Measurements from ENCODE around the gene SNRK. TPM values are rescaled to one million over a fixed set of nuclear protein-coding genes. Genes with fewer than 3 reads are reported as not detected.

SNRK gene
- total RNA-seq, 1 donor from 2014 or later: 139 TPM

DNA sequence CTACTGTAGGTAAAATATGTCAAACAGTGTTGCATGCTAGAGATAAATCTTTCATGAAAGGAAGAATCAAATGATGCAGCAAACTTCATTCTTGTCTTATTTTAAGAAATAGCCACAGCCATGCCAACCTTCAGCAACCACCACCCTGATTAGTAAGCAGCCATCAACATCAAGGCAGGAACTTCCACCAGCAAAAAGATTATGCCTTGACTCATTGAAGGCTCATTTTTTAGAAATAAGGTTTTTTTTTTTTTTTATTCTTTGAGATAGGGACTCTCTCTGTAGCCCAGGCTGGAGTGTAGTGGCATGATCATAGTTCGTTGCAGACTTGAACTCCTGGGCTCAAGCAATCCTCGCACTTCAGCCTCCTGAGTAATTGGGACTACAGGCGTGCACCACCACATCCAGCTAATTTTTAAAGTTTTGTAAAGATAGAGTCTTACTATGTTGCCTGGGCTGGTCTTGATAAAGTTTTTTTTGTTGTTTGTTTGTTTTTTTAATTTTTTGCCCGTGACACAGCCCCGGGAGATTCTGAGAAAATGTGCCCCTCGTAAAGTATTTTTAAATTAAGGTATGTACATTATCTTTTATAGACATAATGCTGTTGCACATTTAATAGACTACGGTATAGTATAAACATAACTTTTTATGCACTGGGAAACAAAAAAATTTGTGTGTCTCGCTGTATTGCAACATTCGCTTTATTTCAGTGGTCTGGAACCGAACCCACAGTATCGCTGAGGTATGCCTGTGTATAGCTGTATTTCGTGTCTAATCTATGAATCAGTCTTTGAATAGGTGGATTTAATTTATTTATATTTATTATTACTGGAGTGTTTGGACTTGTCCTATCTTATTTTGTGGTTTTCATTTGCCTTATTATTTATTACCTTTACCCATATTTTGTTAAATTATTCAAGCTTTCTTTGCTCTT, 23.3 kb downstream of the SNRK start:
- Mint-ChIP-seq H3K9me3 (ENCODE audit: unreplicated experiment) (no peaks in the 10 kb centered on the region), H3K27me3 (ENCODE audit: unreplicated experiment) (peaks cover 2% of the 10 kb centered on the region), H3K27ac (ENCODE audit: unreplicated experiment) (no peak overlapping the region), H3K4me3 (ENCODE audit: unreplicated experiment) (peak overlapping the region; percentile 19), H3K4me1 (ENCODE audit: unreplicated experiment) (peaks cover 34% of the 10 kb centered on the region), H3K36me3 (ENCODE audit: low read depth, unreplicated experiment) (peaks cover 53% of the 10 kb centered on the region)
- TF ChIP-seq, protein P1, sequence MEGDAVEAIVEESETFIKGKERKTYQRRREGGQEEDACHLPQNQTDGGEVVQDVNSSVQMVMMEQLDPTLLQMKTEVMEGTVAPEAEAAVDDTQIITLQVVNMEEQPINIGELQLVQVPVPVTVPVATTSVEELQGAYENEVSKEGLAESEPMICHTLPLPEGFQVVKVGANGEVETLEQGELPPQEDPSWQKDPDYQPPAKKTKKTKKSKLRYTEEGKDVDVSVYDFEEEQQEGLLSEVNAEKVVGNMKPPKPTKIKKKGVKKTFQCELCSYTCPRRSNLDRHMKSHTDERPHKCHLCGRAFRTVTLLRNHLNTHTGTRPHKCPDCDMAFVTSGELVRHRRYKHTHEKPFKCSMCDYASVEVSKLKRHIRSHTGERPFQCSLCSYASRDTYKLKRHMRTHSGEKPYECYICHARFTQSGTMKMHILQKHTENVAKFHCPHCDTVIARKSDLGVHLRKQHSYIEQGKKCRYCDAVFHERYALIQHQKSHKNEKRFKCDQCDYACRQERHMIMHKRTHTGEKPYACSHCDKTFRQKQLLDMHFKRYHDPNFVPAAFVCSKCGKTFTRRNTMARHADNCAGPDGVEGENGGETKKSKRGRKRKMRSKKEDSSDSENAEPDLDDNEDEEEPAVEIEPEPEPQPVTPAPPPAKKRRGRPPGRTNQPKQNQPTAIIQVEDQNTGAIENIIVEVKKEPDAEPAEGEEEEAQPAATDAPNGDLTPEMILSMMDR (IDR thresholded peaks at IDR 0.05; ENCODE audit: unreplicated experiment): no peak
- DNase-seq (ENCODE audit: low spot score): no peak

DNA sequence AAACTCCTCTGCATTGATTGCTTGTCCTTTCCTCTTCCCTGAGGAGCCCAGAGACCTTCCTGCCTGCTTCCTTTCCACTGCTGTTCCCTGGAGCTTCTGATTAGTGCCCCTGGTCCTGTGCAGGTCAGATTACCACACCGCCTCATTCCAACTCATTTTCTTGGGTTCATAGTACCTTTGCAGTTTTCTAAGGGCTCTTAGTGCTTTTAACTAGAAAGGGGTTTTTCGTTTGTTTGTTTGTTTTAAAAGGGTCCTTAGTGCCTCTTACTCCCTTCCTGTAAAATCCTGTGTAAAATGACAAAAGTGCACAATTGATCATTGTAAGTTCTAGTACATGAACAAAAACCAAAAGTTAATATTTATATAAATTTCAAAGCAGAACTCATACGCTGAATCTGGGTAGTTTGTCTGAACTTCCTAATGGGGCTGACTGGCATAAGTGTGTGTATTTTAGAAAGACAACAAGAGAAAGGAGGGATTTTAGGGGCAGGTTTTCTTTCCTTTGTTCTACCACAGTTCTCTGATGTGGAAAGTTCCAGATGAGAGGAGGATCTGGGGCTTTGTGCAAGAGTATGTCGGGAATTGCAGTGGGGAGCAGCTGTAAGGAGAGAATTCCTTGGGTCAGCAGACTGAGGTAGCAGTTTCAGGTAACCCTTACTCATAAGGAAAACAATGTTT, 30.6 kb downstream of the SNRK start:
- peaks cover 46% of the 10 kb centered on the region for H3K4me1 Mint-ChIP-seq (ENCODE audit: unreplicated experiment)
- no peaks in the 10 kb centered on the region for H3K9me3 Mint-ChIP-seq (ENCODE audit: unreplicated experiment)
- TF ChIP-seq, protein P1 (IDR thresholded peaks at IDR 0.05; ENCODE audit: unreplicated experiment): no peak
- peak overlapping the region; percentile 53 for H3K4me3 Mint-ChIP-seq (ENCODE audit: unreplicated experiment)
- H3K27ac Mint-ChIP-seq (ENCODE audit: unreplicated experiment): peak overlapping the region; percentile 86
- DNase-seq (ENCODE audit: low spot score): no peak
- H3K27me3 Mint-ChIP-seq (ENCODE audit: unreplicated experiment): peaks cover 10% of the 10 kb centered on the region
- H3K36me3 Mint-ChIP-seq (ENCODE audit: low read depth, unreplicated experiment): peaks cover 39% of the 10 kb centered on the region

DNA sequence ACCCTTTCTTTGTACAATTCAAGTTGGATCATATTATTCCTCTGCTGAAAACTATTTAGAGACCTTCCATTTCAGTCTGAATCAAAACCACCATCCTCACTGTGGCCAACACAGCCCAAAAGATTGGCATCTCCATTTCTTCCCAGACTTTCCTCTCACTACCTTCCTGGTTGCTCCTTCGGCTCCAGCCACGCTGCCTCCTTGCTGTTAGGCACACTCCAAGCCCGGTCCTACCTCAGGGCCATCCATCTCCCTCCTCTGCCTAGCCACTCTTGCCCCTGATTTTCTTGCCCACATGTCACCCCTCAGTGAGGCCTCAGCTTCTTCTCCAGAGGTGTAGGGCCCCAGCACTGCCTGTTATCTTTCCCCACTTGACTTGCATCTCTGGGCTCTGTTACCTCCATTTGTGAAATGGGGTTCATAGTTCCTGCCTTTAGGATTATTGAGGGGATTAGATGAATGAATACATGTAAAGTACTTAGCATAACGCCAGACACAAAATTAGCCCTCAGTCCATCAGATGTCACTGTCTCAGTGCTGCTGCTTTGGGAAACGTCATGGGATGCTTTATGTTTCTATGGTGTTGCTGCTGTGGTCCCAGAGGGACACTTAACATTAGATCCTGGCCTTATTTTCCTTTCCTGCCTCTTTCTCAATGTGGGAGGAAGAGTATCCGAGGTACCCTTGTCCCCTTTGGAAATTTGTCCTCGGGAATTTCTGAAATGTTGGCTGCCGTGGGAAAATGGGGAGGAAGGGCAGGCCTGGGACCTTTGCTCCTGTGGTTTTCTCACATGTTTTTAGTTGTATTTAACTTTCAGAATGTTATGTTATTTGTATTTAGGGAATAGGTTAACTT, 31.3 kb downstream of the SNRK start:
- H3K4me3 Mint-ChIP-seq (ENCODE audit: unreplicated experiment): peak overlapping the region; percentile 17
- H3K27ac Mint-ChIP-seq (ENCODE audit: unreplicated experiment): peak overlapping the region; percentile 86
- DNase-seq (ENCODE audit: low spot score): no peak
- peaks cover 46% of the 10 kb centered on the region for H3K4me1 Mint-ChIP-seq (ENCODE audit: unreplicated experiment)
- peaks cover 10% of the 10 kb centered on the region for H3K27me3 Mint-ChIP-seq (ENCODE audit: unreplicated experiment)
- H3K36me3 Mint-ChIP-seq (ENCODE audit: low read depth, unreplicated experiment): peaks cover 38% of the 10 kb centered on the region
- H3K9me3 Mint-ChIP-seq (ENCODE audit: unreplicated experiment): no peaks in the 10 kb centered on the region
- TF ChIP-seq, protein P1 (IDR thresholded peaks at IDR 0.05; ENCODE audit: unreplicated experiment): no peak

DNA sequence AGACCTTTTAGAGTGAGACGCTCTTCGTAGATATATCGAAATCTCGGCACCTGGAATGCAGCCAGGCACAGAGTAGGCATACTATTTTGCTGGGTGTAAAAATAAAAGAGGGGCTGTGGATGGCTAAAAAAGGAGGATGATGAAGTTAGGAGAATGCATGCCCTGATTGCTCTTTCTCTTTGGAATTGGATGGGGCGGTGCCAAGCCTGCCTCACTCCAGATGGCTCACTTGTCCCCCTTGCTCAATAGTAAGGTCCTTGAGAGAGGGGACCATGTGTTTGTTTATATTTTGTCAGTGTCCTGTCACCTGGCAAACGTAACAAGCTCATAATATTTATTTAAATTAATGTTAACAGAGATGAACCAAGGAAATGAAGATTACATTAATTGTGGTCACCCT, 33.0 kb downstream of the SNRK start:
- H3K4me1 Mint-ChIP-seq (ENCODE audit: unreplicated experiment): peaks cover 46% of the 10 kb centered on the region
- peaks cover 39% of the 10 kb centered on the region for H3K36me3 Mint-ChIP-seq (ENCODE audit: low read depth, unreplicated experiment)
- H3K27ac Mint-ChIP-seq (ENCODE audit: unreplicated experiment): no peak overlapping the region
- H3K4me3 Mint-ChIP-seq (ENCODE audit: unreplicated experiment): no peak overlapping the region
- DNase-seq (ENCODE audit: low spot score): no peak
- no peaks in the 10 kb centered on the region for H3K9me3 Mint-ChIP-seq (ENCODE audit: unreplicated experiment)
- TF ChIP-seq, protein P1 (IDR thresholded peaks at IDR 0.05; ENCODE audit: unreplicated experiment): no peak
- peaks cover 9% of the 10 kb centered on the region for H3K27me3 Mint-ChIP-seq (ENCODE audit: unreplicated experiment)

Measured in endothelial cell (in vitro differentiated cells).